GM23338 (cell line): ENCODE data around the gene MSANTD1. TPM values are rescaled to one million over a fixed set of nuclear protein-coding genes. Genes with fewer than 3 reads are reported as not detected.

ENCODE experiments used
- ATAC-seq: fragments of 200-7000 bp; cut with Tn5 transposase; 3 replicates; pipeline ENCODE4 v1.9.1; 2020
- DNase-seq: peaks from one replicate; pipeline ENCODE4 v3.0.0-alpha.2; 2015; ENCODE audit warnings: low spot score
- H2AFZ ChIP-seq: fragments of 200-600 bp; sonication (generic); 2 replicates; pipeline ENCODE4 v1.8.0; 2016; ENCODE audit warnings: antibody characterized with exemption, mild to moderate bottlenecking, moderate library complexity
- H3F3A ChIP-seq: fragments of 200-600 bp; sonication (generic); replicated peaks from 2 replicates; pipeline ENCODE4 v1.8.0; 2017; ENCODE audit warnings: antibody characterized with exemption, mixed run types, low read depth
- H3K27ac ChIP-seq: fragments of 200-600 bp; sonication (generic); 2 replicates; pipeline ENCODE4 v1.6.1; 2016; ENCODE audit warnings: low read depth
- H3K27me3 ChIP-seq: fragments of 200-600 bp; sonication (generic); 2 replicates; pipeline ENCODE4 v1.8.0; 2016; ENCODE audit warnings: mild to moderate bottlenecking, mixed run types, moderate library complexity; ENCODE audit not compliant: insufficient read depth
- H3K36me3 ChIP-seq: fragments of 200-600 bp; sonication (generic); 2 replicates; pipeline ENCODE4 v1.8.0; 2016; ENCODE audit warnings: mild to moderate bottlenecking; ENCODE audit not compliant: insufficient read depth
- H3K4me1 ChIP-seq: fragments of 200-600 bp; sonication (generic); 2 replicates; pipeline ENCODE4 v1.8.0; 2016; ENCODE audit warnings: mild to moderate bottlenecking, moderate library complexity; ENCODE audit not compliant: insufficient read depth
- H3K4me2 ChIP-seq: fragments of 200-600 bp; sonication (generic); 2 replicates; pipeline ENCODE4 v1.7.1; 2017; ENCODE audit warnings: mixed run types
- H3K4me3 ChIP-seq: fragments of 200-600 bp; sonication (generic); 2 replicates; pipeline ENCODE4 v1.6.1; 2016; ENCODE audit warnings: mixed run types
- H3K79me2 ChIP-seq: fragments of 200-600 bp; sonication (generic); replicated peaks from 2 replicates; pipeline ENCODE4 v1.8.0; 2017; ENCODE audit warnings: mild to moderate bottlenecking; ENCODE audit not compliant: insufficient read depth
- H3K9me2 ChIP-seq: fragments of 200-600 bp; sonication (generic); 2 replicates; pipeline ENCODE4 v1.8.0; 2017; ENCODE audit not compliant: insufficient read depth
- H4K20me1 ChIP-seq: fragments of 200-600 bp; sonication (generic); replicated peaks from 2 replicates; pipeline ENCODE4 v1.8.0; 2017; ENCODE audit warnings: mild to moderate bottlenecking; ENCODE audit not compliant: insufficient read depth
- H3K27ac Mint-ChIP-seq: 2 replicates; pipeline ENCODE4 v1.8.0; 2020; ENCODE audit warnings: inconsistent platforms, mild to moderate bottlenecking, moderate library complexity, mixed read lengths
- H3K27me3 Mint-ChIP-seq: 3 replicates; pipeline ENCODE4 v1.8.0; 2022; ENCODE audit warnings: low read depth, mild to moderate bottlenecking, moderate library complexity, mixed read lengths, inconsistent platforms; ENCODE audit not compliant: insufficient read depth, poor library complexity
- H3K36me3 Mint-ChIP-seq: 3 replicates; pipeline ENCODE4 v1.8.0; 2021; ENCODE audit warnings: low read depth, mild to moderate bottlenecking, inconsistent platforms, moderate library complexity, mixed read lengths
- H3K4me1 Mint-ChIP-seq: 3 replicates; pipeline ENCODE4 v1.8.0; 2020; ENCODE audit warnings: mild to moderate bottlenecking, inconsistent platforms, mixed read lengths
- H3K4me3 Mint-ChIP-seq: 3 replicates; pipeline ENCODE4 v1.8.0; 2021; ENCODE audit warnings: moderate library complexity, mild to moderate bottlenecking, inconsistent platforms, mixed read lengths
- H3K9me3 Mint-ChIP-seq: 3 replicates; pipeline ENCODE4 v1.8.0; 2020; ENCODE audit warnings: moderate library complexity, mild to moderate bottlenecking, inconsistent platforms, mixed read lengths
- EZH2 ChIP-seq: fragments of 200-600 bp; sonication (generic); IDR thresholded peaks from one replicate; pipeline ENCODE4 v1.8.0; 2017; ENCODE audit warnings: antibody characterized with exemption, mild to moderate bottlenecking, low read depth; ENCODE audit not compliant: unreplicated experiment
- EZH2phosphoT487 ChIP-seq: fragments of 200-600 bp; sonication (generic); IDR thresholded peaks from one replicate; pipeline ENCODE4 v1.8.1; 2018; ENCODE audit warnings: antibody characterized with exemption; ENCODE audit not compliant: unreplicated experiment
- JUNB ChIP-seq: IDR thresholded peaks from one replicate; pipeline ENCODE4 v1.6.1; 2016; ENCODE audit warnings: antibody characterized with exemption; ENCODE audit not compliant: unreplicated experiment
- NANOG ChIP-seq: IDR thresholded peaks from 2 replicates; pipeline ENCODE4 v1.6.1; 2016; ENCODE audit warnings: antibody characterized with exemption, borderline replicate concordance
- POLR2AphosphoS5 ChIP-seq: IDR thresholded peaks from 2 replicates; pipeline ENCODE4 v1.6.1; 2016; ENCODE audit warnings: antibody characterized with exemption, low read depth
- STAT1 ChIP-seq: IDR thresholded peaks from one replicate; pipeline ENCODE4 v1.6.1; 2016; ENCODE audit warnings: antibody characterized with exemption; ENCODE audit not compliant: unreplicated experiment
- ZNF114 ChIP-seq: fragments of 250-450 bp; sonication (Bioruptor Pico); IDR thresholded peaks from 2 replicates; pipeline ENCODE4 v1.5.0; 2020; ENCODE audit warnings: mild to moderate bottlenecking, moderate library complexity
- ZNF331 ChIP-seq: fragments of 250-450 bp; sonication (Bioruptor Pico); IDR thresholded peaks from 2 replicates; pipeline ENCODE4 v1.5.0; 2020; ENCODE audit warnings: low read depth, mild to moderate bottlenecking, moderate library complexity
- polyA plus RNA-seq: library from polyadenylated mRNA; unstranded; fragments of >200 nt; fragmentation: Nextera tagmentation; extraction: Ambion mirVana; gene quantifications from 2 replicates; pipeline ENCODE4 v1.2.1, GENCODE V29; 2016
- total RNA-seq: library from RNA; depleted of rRNA; stranded (reverse); fragments of >200 nt; shearing (Covaris generic); gene quantifications from 2 replicates; pipeline ENCODE4 v1.2.3, GENCODE V29; 2014
- TF ChIP-seq, protein P1 (sequence below), 2 experiments: fragments of 200-600 bp in 1 of 2; sonication (generic) in 1 of 2; conservative IDR thresholded peaks; 2 replicates each; pipeline versions ENCODE4 v1.5.1 to v1.6.1; 2016 to 2017; ENCODE audit warnings: antibody characterized with exemption in 2 of 2, low read depth in 2 of 2, mild to moderate bottlenecking in 2 of 2, moderate library complexity in 1 of 2
- TF ChIP-seq, protein P2 (sequence below): IDR thresholded peaks from one replicate; pipeline ENCODE4 v1.6.1; 2018; ENCODE audit warnings: antibody characterized with exemption; ENCODE audit not compliant: unreplicated experiment

The MSANTD1 gene
- total and polyA plus RNA-seq, 2 experiments from 2014 or later, result 0.29 to 1.0 TPM

DNA sequence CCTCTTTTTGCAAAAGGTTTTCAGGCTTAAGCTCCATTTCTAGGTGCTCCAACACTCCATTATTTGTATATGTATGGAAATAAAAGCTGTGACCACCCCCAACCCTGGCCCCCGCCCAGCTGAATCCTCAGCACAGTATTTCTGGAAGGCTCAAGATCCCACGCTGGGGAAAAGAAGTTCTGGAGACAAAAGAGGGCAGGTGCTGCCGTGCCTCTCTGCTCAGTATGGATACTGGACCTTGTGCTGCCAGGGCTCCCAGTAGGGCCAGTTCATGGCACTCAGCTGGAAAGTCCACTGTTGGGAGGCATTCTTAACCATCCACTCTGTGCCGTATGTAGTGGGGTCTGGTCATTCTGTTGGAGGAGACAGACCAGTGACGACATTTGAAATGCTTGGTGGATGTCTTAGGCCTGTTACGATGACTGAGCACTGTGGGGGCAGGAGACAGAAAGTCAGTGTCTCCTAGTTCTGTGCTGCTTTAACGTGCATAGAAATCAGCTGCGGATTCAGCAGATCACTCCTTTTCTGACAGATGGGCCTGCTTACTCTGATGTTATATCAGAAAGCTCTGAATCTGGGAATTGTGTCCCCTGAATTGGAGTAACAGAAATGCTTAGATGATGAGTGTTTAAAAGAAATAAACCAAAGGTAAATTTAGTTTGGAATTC, 48.4 kb upstream of the MSANTD1 start:
- H3K4me3 ChIP-seq, result no peak overlapping the region
- no peaks in the 10 kb centered on the region for H3K9me2 ChIP-seq
- Mint-ChIP-seq H3K4me1 (no peaks in the 10 kb centered on the region), H3K4me3 (no peak overlapping the region), H3K36me3 (peaks cover 16% of the 10 kb centered on the region; the same call in 2 of the 3 replicates), H3K9me3 (no peaks in the 10 kb centered on the region), H3K27me3 (peaks cover 4% of the 10 kb centered on the region), H3K27ac (no peak overlapping the region)
- no peak overlapping the region for H3K27ac ChIP-seq
- H3K79me2 ChIP-seq, result no peaks in the 10 kb centered on the region
- peaks cover 21% of the 10 kb centered on the region; the same call in 1 of the 2 replicates for H3K36me3 ChIP-seq
- DNase-seq, result no peak
- H3K27me3 ChIP-seq, result no peaks in the 10 kb centered on the region
- no peak overlapping the region for H3K4me2 ChIP-seq
- peaks cover 4% of the 10 kb centered on the region; the same call in 1 of the 2 replicates for H4K20me1 ChIP-seq
- no peaks in the 10 kb centered on the region for H3F3A ChIP-seq
- H3K4me1 ChIP-seq, result no peaks in the 10 kb centered on the region
- no peak overlapping the region for H2AFZ ChIP-seq
- ATAC-seq, result no peak
- TF ChIP-seq ZNF114 (no peak), STAT1 (no peak), ZNF331 (no peak), EZH2 (no peak), JUNB (no peak), NANOG (no peak), EZH2phosphoT487 (no peak), POLR2AphosphoS5 (no peak)
- TF ChIP-seq, protein P1, sequence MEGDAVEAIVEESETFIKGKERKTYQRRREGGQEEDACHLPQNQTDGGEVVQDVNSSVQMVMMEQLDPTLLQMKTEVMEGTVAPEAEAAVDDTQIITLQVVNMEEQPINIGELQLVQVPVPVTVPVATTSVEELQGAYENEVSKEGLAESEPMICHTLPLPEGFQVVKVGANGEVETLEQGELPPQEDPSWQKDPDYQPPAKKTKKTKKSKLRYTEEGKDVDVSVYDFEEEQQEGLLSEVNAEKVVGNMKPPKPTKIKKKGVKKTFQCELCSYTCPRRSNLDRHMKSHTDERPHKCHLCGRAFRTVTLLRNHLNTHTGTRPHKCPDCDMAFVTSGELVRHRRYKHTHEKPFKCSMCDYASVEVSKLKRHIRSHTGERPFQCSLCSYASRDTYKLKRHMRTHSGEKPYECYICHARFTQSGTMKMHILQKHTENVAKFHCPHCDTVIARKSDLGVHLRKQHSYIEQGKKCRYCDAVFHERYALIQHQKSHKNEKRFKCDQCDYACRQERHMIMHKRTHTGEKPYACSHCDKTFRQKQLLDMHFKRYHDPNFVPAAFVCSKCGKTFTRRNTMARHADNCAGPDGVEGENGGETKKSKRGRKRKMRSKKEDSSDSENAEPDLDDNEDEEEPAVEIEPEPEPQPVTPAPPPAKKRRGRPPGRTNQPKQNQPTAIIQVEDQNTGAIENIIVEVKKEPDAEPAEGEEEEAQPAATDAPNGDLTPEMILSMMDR (conservative IDR thresholded peaks at IDR 0.05; ENCODE audit: low read depth in 2 of 2), result no peak
- TF ChIP-seq, protein P2, sequence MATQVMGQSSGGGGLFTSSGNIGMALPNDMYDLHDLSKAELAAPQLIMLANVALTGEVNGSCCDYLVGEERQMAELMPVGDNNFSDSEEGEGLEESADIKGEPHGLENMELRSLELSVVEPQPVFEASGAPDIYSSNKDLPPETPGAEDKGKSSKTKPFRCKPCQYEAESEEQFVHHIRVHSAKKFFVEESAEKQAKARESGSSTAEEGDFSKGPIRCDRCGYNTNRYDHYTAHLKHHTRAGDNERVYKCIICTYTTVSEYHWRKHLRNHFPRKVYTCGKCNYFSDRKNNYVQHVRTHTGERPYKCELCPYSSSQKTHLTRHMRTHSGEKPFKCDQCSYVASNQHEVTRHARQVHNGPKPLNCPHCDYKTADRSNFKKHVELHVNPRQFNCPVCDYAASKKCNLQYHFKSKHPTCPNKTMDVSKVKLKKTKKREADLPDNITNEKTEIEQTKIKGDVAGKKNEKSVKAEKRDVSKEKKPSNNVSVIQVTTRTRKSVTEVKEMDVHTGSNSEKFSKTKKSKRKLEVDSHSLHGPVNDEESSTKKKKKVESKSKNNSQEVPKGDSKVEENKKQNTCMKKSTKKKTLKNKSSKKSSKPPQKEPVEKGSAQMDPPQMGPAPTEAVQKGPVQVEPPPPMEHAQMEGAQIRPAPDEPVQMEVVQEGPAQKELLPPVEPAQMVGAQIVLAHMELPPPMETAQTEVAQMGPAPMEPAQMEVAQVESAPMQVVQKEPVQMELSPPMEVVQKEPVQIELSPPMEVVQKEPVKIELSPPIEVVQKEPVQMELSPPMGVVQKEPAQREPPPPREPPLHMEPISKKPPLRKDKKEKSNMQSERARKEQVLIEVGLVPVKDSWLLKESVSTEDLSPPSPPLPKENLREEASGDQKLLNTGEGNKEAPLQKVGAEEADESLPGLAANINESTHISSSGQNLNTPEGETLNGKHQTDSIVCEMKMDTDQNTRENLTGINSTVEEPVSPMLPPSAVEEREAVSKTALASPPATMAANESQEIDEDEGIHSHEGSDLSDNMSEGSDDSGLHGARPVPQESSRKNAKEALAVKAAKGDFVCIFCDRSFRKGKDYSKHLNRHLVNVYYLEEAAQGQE, result no peak
